ENCODE measurements around the gene FAM98C. TPM values are rescaled to one million over a fixed set of nuclear protein-coding genes. Genes with fewer than 3 reads are reported as not detected.

Gene FAM98C
- polyA plus RNA-seq, 3 donors = 10.6 to 13.4 (median 11.9) TPM

DNA sequence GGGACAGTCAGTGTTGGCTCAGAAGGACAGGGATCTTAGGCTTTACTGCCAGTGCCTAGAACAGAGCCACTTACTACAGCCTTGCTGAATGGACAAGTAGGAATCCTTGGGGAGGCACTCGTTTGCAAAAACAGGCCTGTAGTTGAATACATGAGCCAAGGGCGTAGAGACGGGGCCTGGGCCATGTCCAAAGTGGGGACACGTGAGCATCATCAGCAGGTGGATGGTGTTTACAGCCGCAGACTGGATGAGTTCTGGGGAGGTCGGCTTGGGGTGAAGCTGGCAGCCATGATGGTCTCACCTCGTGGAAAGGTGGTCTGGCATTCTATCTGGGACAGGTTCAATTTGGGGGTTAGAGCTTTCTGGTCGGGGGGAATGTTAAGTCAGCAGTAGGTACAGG, 48.1 kb downstream of the FAM98C start:
- DNase-seq (ENCODE audit: low read depth in 3 of 3, low spot score in 2 of 3) = no peak

- no peak for DNase-seq (ENCODE audit: low read depth in 3 of 3, low spot score in 2 of 3)
Observed at GRCh38 chr19:38451629-38452028, 48.7 kb downstream of the FAM98C start.

DNA sequence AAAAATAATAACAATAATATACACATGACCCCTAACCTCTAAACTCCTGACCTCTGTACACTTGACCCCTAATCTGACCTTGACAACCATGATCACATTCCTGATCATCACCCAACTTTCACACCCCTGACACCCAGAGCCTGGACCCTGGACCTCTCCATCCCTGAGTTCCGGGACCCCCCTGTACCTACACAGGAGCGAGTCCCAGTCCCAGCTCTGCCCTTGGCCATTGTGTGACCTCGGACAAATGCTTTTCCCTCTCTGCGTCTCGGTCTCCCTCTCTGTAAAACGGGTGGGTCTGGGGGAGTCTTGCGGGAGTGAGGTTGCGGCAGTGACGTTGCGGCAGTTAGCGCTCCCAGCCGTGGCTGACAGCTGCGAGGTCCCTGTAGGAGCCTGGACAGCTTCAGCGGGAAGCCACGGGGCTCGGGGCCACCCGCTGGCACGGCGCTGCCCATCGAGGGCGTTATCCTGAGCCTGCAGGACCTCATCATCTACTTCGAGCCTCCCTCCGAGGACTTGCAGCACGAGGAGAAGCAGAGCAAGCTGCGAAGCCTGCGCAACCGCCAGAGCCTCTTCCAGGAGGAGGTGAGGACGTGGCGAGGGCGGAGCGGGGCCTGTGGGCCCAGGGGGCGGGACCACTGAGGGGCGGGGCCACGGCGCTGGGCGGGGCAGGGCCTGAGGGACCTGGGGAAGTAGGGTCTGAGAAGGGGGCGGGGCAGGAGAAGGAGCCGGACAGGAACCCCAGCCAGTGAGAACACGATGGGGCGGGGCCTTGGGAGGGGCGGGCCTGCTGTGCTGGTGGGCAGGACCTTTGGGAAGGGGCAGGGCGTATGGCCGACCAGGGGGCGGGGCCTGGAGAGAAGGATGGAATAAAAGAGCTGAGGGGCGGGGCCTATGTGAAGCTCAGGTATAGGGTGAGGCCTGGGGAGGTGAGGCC, 49.8 kb downstream of the FAM98C start:
- DNase-seq (ENCODE audit: low read depth in 3 of 3, low spot score in 2 of 3) = no peak

- DNase-seq (ENCODE audit: low read depth in 3 of 3, low spot score in 2 of 3) = no peak
Observed at GRCh38 chr19:38453596-38453995, 50.7 kb downstream of the FAM98C start.

DNA sequence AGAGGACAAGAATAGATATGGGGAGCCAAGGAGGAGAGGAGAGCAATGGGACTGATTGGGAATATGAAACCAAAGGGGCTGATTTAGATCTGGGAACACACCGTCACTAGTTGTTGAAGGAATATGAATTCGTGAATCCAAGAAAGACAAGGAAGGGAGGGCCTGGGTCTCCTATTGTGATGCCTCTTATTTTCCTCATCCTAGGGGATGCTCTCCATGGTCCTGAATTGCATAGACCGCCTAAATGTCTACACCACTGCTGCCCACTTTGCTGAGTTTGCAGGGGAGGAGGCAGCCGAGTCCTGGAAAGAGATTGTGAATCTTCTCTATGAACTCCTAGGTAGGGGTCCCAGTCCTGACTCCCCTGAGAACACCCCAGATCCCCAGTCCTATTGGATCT, 52.1 kb downstream of the FAM98C start:
- peak in 2 of 3 donors; percentile 42 to 51 for DNase-seq (ENCODE audit: low read depth in 3 of 3, low spot score in 2 of 3)

GRCh38 chr19:38457202-38457601, 54.3 kb downstream of the FAM98C start:
- DNase-seq (ENCODE audit: low read depth in 3 of 3, low spot score in 2 of 3) = no peak

DNA sequence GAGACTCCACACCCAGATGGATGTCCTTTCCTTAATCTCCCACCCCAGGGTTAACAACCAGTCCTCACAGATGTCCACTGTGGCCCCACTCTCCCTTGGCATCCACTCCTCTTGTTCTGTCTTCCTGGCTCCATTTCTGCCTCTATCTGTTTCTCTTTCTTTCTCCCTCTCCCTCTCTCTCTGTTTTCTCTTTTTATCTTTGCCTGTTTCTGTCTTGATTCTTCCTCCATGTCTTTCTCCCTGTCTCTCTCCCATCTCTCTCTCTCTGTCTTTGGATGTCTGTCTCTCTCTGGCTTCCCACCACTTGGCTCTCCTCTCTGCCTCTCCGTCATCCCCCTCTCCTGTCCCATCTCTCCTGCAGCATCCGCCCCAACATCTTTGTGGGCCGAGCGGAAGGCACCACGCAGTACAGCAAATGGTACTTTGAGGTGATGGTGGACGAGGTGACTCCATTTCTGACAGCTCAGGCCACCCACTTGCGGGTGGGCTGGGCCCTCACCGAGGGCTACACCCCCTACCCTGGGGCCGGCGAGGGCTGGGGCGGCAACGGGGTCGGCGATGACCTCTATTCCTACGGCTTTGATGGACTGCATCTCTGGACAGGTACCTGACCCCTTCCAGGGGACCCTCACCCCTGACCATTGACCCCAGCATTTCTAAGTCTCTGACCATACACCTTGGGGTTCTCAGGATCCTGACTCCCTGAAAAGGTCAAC, 55.0 kb downstream of the FAM98C start:
- no peak for DNase-seq (ENCODE audit: low read depth in 3 of 3, low spot score in 2 of 3)

Other genes starting within 250 kb of the FAM98C start
- gene DPF1, start 178.9 kb upstream of the FAM98C start, polyA plus RNA-seq (ENCODE audit: insufficient read length in 3 of 3) = 1 to 10 TPM; 1.1 to 1.3 (median 1.1) TPM
- gene PPP1R14A, start 146.7 kb upstream of the FAM98C start, polyA plus RNA-seq (ENCODE audit: insufficient read length in 3 of 3) = 1 to 10 TPM; 5.2 to 6.4 (median 6.3) TPM
- 100 to 1,000 TPM; 304 to 350 (median 332) TPM for gene SPINT2, start 138.5 kb upstream of the FAM98C start, polyA plus RNA-seq (ENCODE audit: insufficient read length in 3 of 3)
- 10 to 100 TPM in 2 of 3 donors, 1 to 10 TPM in 1; 5.2 to 10.7 (median 10.5) TPM for gene C19orf33, start 98.8 kb upstream of the FAM98C start, polyA plus RNA-seq (ENCODE audit: insufficient read length in 3 of 3)
- gene YIF1B, start 87.1 kb upstream of the FAM98C start, polyA plus RNA-seq (ENCODE audit: insufficient read length in 3 of 3) = 10 to 100 TPM; 26.0 to 33.7 (median 30.8) TPM
- 1 to 10 TPM; 3.1 to 3.3 (median 3.3) TPM for gene KCNK6, start 83.2 kb upstream of the FAM98C start, polyA plus RNA-seq (ENCODE audit: insufficient read length in 3 of 3)
- 1 to 10 TPM; 3.8 to 5.0 (median 3.9) TPM for gene CATSPERG, start 67.3 kb upstream of the FAM98C start, polyA plus RNA-seq (ENCODE audit: insufficient read length in 3 of 3)
- 100 to 1,000 TPM; 161 to 172 (median 169) TPM for gene PSMD8, start 28.5 kb upstream of the FAM98C start, polyA plus RNA-seq (ENCODE audit: insufficient read length in 3 of 3)
- gene GGN, start 15.1 kb upstream of the FAM98C start, polyA plus RNA-seq (ENCODE audit: insufficient read length in 3 of 3) = under 1 TPM; 0.31 to 0.56 (median 0.50) TPM
- 1 to 10 TPM; 1.1 TPM for gene SPRED3, start 14.4 kb upstream of the FAM98C start, polyA plus RNA-seq (ENCODE audit: insufficient read length in 3 of 3)
- gene RASGRP4, start 23.1 kb downstream of the FAM98C start, polyA plus RNA-seq (ENCODE audit: insufficient read length in 3 of 3) = under 1 TPM; 0.60 to 0.90 (median 0.81) TPM
- 1 to 10 TPM; 4.2 to 5.0 (median 4.6) TPM for gene RYR1, start 30.6 kb downstream of the FAM98C start, polyA plus RNA-seq (ENCODE audit: insufficient read length in 3 of 3)
- gene MAP4K1, start 214.9 kb downstream of the FAM98C start, polyA plus RNA-seq (ENCODE audit: insufficient read length in 3 of 3) = 1 to 10 TPM; 2.5 to 2.9 (median 2.6) TPM
- gene EIF3K, start 216.1 kb downstream of the FAM98C start, polyA plus RNA-seq (ENCODE audit: insufficient read length in 3 of 3) = 100 to 1,000 TPM; 339 to 385 (median 343) TPM
- 100 to 1,000 TPM; 623 to 719 (median 641) TPM for gene ACTN4, start 244.6 kb downstream of the FAM98C start, polyA plus RNA-seq (ENCODE audit: insufficient read length in 3 of 3)